C4-2B (cell line): Measurements from ENCODE around the gene GNS.
A peak's percentile ranks its signal among the peaks of the same experiment; 100 is the strongest.

Experiments
- CTCF ChIP-seq: fragments of 450-650 bp; conservative IDR thresholded peaks from 2 replicates; pipeline ENCODE4 v1.5.1; 2017; ENCODE audit warnings: mild to moderate bottlenecking
- ZFX ChIP-seq: fragments of 450-650 bp; IDR thresholded peaks from 2 replicates; pipeline ENCODE4 v1.6.1; 2017

- TF ChIP-seq CTCF (peak; percentile 51), ZFX (no peak)
Observed at GRCh38 chr12:64696080-64696741, 63.0 kb downstream of the GNS start.
